G401.6 (cell line): ENCODE measurements around the gene CYP19A1.

Experiments
- FAIRE-seq: peaks from 2 replicates; lab custom pipeline; 2012; peaks lifted over from hg19 to GRCh38; lab: Jason Lieb, UNC

Gene CYP19A1

GRCh38 chr15:51260202-51260601 lies 78.2 kb downstream of the CYP19A1 start:
- no peak for FAIRE-seq

- no peak for FAIRE-seq
Observed at GRCh38 chr15:51255533-51255932, 82.9 kb downstream of the CYP19A1 start.

- FAIRE-seq = no peak
Observed at GRCh38 chr15:51253366-51253765, 85.0 kb downstream of the CYP19A1 start.

- no peak for FAIRE-seq
Observed at GRCh38 chr15:51252671-51253070, 85.7 kb downstream of the CYP19A1 start.

- FAIRE-seq = no peak
Observed at GRCh38 chr15:51251556-51251955, 86.8 kb downstream of the CYP19A1 start.

GRCh38 chr15:51250217-51251011 lies 88.0 kb downstream of the CYP19A1 start:
- no peak for FAIRE-seq

- FAIRE-seq = no peak
Observed at GRCh38 chr15:51245628-51246027, 92.8 kb downstream of the CYP19A1 start.

- FAIRE-seq = no peak
Observed at GRCh38 chr15:51244423-51244869, 94.0 kb downstream of the CYP19A1 start.

GRCh38 chr15:51243774-51244173 lies 94.6 kb downstream of the CYP19A1 start:
- FAIRE-seq = no peak

GRCh38 chr15:51240066-51240465 lies 98.3 kb downstream of the CYP19A1 start:
- no peak for FAIRE-seq

GRCh38 chr15:51237816-51238215 lies 100.6 kb downstream of the CYP19A1 start:
- FAIRE-seq = no peak

GRCh38 chr15:51234176-51234927 lies 104.0 kb downstream of the CYP19A1 start:
- FAIRE-seq = no peak

- no peak for FAIRE-seq
Observed at GRCh38 chr15:51232581-51232980, 105.8 kb downstream of the CYP19A1 start.

GRCh38 chr15:51229907-51230330 lies 108.5 kb downstream of the CYP19A1 start:
- FAIRE-seq = no peak

- no peak for FAIRE-seq
Observed at GRCh38 chr15:51227940-51228732, 110.3 kb downstream of the CYP19A1 start.

GRCh38 chr15:51226576-51227210 lies 111.7 kb downstream of the CYP19A1 start:
- no peak for FAIRE-seq

- FAIRE-seq = no peak
Observed at GRCh38 chr15:51224428-51224827, 114.0 kb downstream of the CYP19A1 start.

- no peak for FAIRE-seq
Observed at GRCh38 chr15:51223771-51224229, 114.6 kb downstream of the CYP19A1 start.

- FAIRE-seq = no peak
Observed at GRCh38 chr15:51218299-51218938, 120.0 kb downstream of the CYP19A1 start.

- FAIRE-seq = no peak
Observed at GRCh38 chr15:51212909-51213308, 125.5 kb downstream of the CYP19A1 start.

GRCh38 chr15:51212239-51212638 lies 126.2 kb downstream of the CYP19A1 start:
- FAIRE-seq = no peak
